ENCODE results near the gene DPP6. TPM values are rescaled to one million over a fixed set of nuclear protein-coding genes. Genes with fewer than 3 reads are reported as not detected.

Gene DPP6
- total and polyA plus RNA-seq, 9 of the 15 experiments (the other 6 are each of a cell fraction or from before 2014, with no cell fraction given): not detected

- WGBS (ENCODE audit: insufficient coverage, low coverage, missing lambda C conversion rate): 2% methylated on average over 20 of the region's 20 CpGs
- CTCF ChIA-PET (ENCODE audit: low intra/inter-chr PET ratio): no interaction called here
Observed at GRCh38 chr7:154584352-154585252, 532.4 kb downstream of the DPP6 start.

More at GRCh38 chr7:154584352-154585252, 532.4 kb downstream of the DPP6 start:
- Histone ChIP-seq H3K4me3 (no peak overlapping the region), H3K9me1 (ENCODE audit: control insufficient read depth, insufficient read depth, low read length) (no peaks in the 10 kb centered on the region), H3K9me3 (replicated peaks; ENCODE audit: control insufficient read depth, insufficient read depth, low read depth, low read length) (no peaks in the 10 kb centered on the region), H3K9ac (ENCODE audit: insufficient read depth in 1 of 2, low read depth in 2 of 2, low read length in 2 of 2) (no peak overlapping the region), H3K4me2 (ENCODE audit: insufficient read depth, low read length) (no peak overlapping the region), H3K27me3 (ENCODE audit: control insufficient read depth in 2 of 2, insufficient read depth in 2 of 2, low read length in 2 of 2) (peaks cover 47 to 89% of the 10 kb centered on the region in 2 experiments), H3K27ac (ENCODE audit: extremely low read depth, low read depth, low read length) (no peak overlapping the region), H3K4me1 (replicated peaks in 1 of 2; ENCODE audit: control insufficient read depth in 2 of 2, insufficient read depth in 2 of 2, low read length in 2 of 2) (no peaks in the 10 kb centered on the region), H3K79me2 (ENCODE audit: control insufficient read depth, insufficient read depth, low read length) (no peaks in the 10 kb centered on the region), H4K20me1 (replicated peaks; ENCODE audit: control insufficient read depth, insufficient read depth, low read length) (no peaks in the 10 kb centered on the region; the same call in 1 of the 2 replicates), H3K36me3 (ENCODE audit: control insufficient read depth, insufficient read depth, low read length) (no peaks in the 10 kb centered on the region), H2AFZ (ENCODE audit: low read depth, low read length) (no peak overlapping the region)
- POLR2A ChIA-PET: interaction anchor here (0.6 to 0.9 kb wide), 2 partner anchors 9 to 403 kb away, joined by 3 read pairs; no protein-coding TSS in a partner anchor
- in situ Hi-C loops (cut with MboI): no loop called here
- TF ChIP-seq CTCF (IDR thresholded peaks at IDR 0.05 in 2 of 3, conservative IDR thresholded peaks at IDR 0.05 in 1 of 3; ENCODE audit: insufficient read depth in 2 of 3, low read depth in 1 of 3, low read length in 3 of 3) (peak; percentile 62 to 76 (median 72); a peak in 5 of 6 replicates), EZH2 (IDR thresholded peaks at IDR 0.05; ENCODE audit: borderline replicate concordance, low read depth, low read length) (no peak)
- TF ChIP-seq, protein P1, sequence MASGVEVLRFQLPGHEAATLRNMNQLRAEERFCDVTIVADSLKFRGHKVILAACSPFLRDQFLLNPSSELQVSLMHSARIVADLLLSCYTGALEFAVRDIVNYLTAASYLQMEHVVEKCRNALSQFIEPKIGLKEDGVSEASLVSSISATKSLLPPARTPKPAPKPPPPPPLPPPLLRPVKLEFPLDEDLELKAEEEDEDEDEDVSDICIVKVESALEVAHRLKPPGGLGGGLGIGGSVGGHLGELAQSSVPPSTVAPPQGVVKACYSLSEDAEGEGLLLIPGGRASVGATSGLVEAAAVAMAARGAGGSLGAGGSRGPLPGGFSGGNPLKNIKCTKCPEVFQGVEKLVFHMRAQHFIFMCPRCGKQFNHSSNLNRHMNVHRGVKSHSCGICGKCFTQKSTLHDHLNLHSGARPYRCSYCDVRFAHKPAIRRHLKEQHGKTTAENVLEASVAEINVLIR (CRISPR knock-in tag; IDR thresholded peaks at IDR 0.05): no peak
- BruUV-seq (replicated peaks): no TSS peak
- DNase-seq (ENCODE audit: extremely low read depth in 1 of 4, low spot score in 3 of 4) (peak; percentile 29 to 62 (median 56)), ATAC-seq (peak; percentile 82), FAIRE-seq (peak; percentile 54)
- intact Hi-C loops (cut with micrococcal nuclease): no loop called here
